Measurements from ENCODE around the gene ASB15.

The ASB15 gene

GRCh38 chr7:123666492-123666891 lies 64.9 kb downstream of the ASB15 start:
- TF ChIP-seq CTCF (conservative IDR thresholded peaks at IDR 0.05; ENCODE audit: low read depth, low read length) = no peak

GRCh38 chr7:123669485-123669884 lies 67.9 kb downstream of the ASB15 start:
- no peak for DNase-seq (ENCODE audit: low read depth)
- TF ChIP-seq CTCF (conservative IDR thresholded peaks at IDR 0.05; ENCODE audit: low read depth, low read length) = no peak
- H3K4me3 ChIP-seq (ENCODE audit: low read depth, low read length) = no peak overlapping the region

More at GRCh38 chr7:123666492-123666891, 64.9 kb downstream of the ASB15 start:
- no peak overlapping the region for H3K4me3 ChIP-seq (ENCODE audit: low read depth, low read length)
- no peak for DNase-seq (ENCODE audit: low read depth)

- TF ChIP-seq CTCF (conservative IDR thresholded peaks at IDR 0.05; ENCODE audit: low read depth, low read length) = no peak
- no peak overlapping the region for H3K4me3 ChIP-seq (ENCODE audit: low read depth, low read length)
- no peak for DNase-seq (ENCODE audit: low read depth)
Observed at GRCh38 chr7:123673137-123673732, 71.6 kb downstream of the ASB15 start.

- TF ChIP-seq CTCF (conservative IDR thresholded peaks at IDR 0.05; ENCODE audit: low read depth, low read length) = no peak
- DNase-seq (ENCODE audit: low read depth) = no peak
- H3K4me3 ChIP-seq (ENCODE audit: low read depth, low read length) = no peak overlapping the region
Observed at GRCh38 chr7:123673752-123674398, 72.3 kb downstream of the ASB15 start.

- TF ChIP-seq CTCF (conservative IDR thresholded peaks at IDR 0.05; ENCODE audit: low read depth, low read length) = no peak
- H3K4me3 ChIP-seq (ENCODE audit: low read depth, low read length) = no peak overlapping the region
- peak; percentile 50 for DNase-seq (ENCODE audit: low read depth)
Observed at GRCh38 chr7:123674399-123675180, 73.0 kb downstream of the ASB15 start.

- H3K4me3 ChIP-seq (ENCODE audit: low read depth, low read length) = no peak overlapping the region
- DNase-seq (ENCODE audit: low read depth) = peak; percentile 64
- TF ChIP-seq CTCF (conservative IDR thresholded peaks at IDR 0.05; ENCODE audit: low read depth, low read length) = no peak
Observed at GRCh38 chr7:123675181-123675473, 73.5 kb downstream of the ASB15 start.
